HG02588 (cell line): ENCODE data around the gene PTGR2.
"Not testable (repeated sequence)": the region's sequence is repeated elsewhere in the genome, so short reads cannot be mapped to it uniquely, and the experiment has no call there.

Experiments used
- ATAC-seq: cut with Tn5 transposase; IDR thresholded peaks from one replicate; pipeline ENCODE4 v1.9.1; 2021; ENCODE audit warnings: mild to moderate bottlenecking, moderate library complexity; ENCODE audit not compliant: unreplicated experiment

The PTGR2 gene

DNA sequence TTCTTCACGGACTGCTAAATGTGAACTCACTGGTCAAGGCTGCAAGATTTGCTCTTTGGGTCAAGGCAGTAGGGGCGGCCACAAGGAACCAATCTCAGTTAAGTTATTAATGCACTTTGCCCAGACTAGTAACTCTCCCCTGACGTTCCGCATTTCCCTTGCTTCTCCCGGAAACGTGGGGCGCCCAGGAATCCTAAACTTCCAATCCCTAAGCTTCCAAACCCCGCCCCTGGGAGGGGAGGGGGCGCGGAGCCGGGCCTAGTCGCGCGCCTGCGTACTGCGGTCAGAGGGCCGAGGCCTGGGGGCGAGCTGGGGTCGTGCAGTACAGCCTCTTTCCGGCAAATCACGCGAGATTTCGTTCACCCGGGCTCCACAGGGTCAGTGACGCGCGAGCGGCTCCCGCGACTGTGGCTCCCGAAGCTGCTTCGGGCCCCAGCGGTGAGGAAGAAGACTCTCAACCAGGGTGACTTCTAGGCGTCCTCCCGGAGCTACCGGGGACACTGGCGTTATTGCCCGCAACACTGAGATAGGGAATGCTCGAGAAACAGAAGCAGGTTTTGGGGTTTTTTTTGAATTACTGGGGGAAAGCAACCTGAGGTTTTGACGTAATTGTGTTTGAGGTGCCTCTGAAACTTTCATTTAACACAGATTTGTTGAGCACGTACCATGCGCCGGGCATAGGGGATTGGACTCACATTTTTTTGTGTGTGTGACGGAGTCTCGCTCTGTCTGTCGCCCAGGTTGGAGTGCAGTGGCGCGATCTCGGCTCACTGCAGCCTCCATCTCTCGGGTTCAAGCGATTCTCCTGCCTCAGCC, at the start of gene PTGR2:
Gene PTGR2 (plus strand): TSS at position 265 of the 816 bp plus-strand sequence. CDS start 7,032 bp downstream, outside the sequence.
- peak; percentile 84 for ATAC-seq

DNA sequence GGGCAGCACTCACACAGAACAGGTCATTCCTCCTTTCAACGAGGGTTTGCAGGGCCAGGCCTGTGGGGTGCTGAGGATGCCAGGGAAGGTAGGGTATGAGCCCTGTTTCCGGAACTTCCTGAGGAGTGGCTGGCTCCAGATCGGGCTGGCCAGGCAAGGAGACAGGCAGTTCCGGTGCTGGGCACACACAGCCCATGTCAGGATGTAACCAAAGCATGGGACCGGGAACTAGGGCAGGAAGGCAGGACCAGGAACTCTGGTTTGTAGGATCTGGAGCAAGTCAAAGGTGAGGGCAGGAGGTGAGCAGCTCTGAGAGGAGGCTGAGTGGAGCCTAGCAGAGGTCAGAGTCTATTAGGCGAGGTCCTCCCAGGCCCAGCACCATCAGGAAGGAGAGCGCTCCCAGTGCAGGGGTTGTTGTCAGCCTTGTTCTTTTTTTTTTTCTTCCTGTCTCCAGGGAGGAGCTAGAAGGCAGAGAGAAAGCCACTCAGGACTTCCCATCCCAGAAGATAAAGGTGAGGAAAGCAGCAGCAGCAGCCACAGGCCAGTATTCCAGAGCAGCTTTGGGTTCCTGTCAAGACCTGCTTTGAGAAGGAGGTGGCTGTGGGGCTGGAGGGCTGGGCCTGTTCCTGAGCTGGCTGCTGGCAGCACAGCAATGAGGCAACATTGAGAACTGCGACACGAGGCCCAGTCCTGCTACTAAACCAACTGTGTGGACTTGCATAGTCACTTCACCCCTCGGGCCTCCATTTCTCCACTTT, 49.0 kb upstream of the PTGR2 start:
- no peak for ATAC-seq

DNA sequence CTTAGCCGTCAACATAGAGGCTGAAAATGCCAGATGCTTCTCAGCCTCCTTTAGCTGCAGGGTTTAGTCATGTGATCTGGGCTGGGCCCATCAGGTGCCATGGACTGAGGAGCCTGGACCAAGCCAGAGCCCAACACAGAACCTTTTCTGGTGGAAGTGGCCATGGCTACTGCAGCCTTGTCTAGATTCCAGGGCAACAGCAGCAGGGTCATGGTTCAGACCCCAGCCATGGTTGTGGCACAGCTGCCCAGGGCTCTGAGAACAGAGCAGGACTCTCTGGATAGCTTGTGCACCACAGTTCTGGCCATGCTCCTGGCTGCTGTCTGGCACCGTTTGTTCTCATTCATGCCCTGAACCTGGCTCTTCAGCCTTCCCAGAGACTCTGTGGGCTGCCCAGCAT, 47.0 kb upstream of the PTGR2 start:
- ATAC-seq: no peak

DNA sequence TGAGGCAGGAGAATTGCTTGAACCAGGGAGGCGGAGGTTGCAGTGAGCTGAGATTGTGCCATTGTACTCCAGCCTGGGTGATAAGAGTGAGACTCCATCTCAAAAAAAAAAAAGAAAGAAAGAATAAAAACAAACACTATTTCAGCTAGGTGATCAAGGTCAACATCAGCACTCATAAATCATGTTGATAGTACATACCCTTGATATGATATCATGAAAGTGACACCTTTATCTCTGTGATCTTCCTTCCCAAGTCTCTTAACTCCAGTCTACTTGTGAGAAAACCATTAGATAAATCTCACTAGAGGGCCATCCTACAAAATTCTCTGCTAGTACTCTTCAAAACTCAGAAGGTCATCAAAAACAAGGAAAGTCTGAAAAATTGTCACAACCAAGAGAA, 44.2 kb upstream of the PTGR2 start:
- ATAC-seq: no peak

- ATAC-seq: no peak
Measured at GRCh38 chr14:73809391-73809790, 42.2 kb upstream of the PTGR2 start.

- no peak for ATAC-seq
Measured at GRCh38 chr14:73810478-73811163, 41.0 kb upstream of the PTGR2 start.

- ATAC-seq: no peak
Measured at GRCh38 chr14:73811164-73811503, 40.5 kb upstream of the PTGR2 start.

- no peak for ATAC-seq
Measured at GRCh38 chr14:73814153-73814552, 37.5 kb upstream of the PTGR2 start.

- ATAC-seq: no peak
Measured at GRCh38 chr14:73815849-73816248, 35.8 kb upstream of the PTGR2 start.

GRCh38 chr14:73816393-73816816, 35.2 kb upstream of the PTGR2 start:
- no peak for ATAC-seq

DNA sequence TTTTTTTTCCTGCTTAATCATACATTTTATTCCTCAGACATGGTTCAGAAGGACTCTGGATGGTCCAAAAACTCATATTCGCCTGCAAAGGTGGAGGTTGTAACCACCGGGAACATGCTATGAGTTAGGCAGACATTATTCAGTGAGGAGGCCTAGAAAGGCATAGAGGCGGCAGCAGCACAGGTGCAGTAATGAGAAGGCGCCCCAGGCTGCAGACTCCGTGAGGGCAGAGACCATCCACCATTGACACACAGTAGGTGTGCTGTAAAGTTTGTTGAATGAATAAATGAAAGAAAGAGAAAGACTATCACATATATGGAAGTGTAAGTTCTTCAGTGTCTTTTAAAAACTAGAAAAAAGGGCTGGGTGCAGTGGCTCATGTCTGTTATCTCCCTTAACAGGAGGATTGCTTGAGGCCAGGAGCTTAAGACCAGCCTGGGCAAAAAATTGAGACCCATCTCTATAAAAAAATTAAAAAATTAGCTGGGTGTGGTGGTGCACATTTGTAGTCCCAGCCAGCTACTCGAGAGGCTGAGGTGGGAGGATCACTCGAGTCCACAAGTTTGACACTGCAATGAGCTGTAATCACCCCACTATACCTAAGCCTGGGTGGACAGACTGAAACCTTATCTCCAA, 34.5 kb upstream of the PTGR2 start:
- no peak for ATAC-seq

DNA sequence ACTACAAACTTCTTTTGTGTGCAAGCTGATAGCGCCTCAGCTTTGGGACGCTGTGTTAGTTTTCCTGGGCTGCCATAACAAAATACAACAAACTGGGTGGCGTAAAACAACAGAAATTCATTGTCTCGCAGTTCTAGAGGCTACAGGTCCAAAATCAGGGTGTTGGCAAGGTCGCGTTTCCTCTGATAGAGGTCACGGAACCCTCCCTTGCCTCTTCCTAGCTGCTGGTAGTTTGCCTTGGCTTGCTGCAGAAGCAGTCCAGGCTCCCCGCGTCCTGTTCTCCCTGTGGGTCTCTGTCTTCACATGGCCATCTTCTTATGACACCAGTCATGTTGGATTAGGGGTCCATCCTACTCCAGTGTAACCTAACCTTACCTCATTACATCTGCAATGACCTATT, 32.8 kb upstream of the PTGR2 start:
- ATAC-seq: no peak

DNA sequence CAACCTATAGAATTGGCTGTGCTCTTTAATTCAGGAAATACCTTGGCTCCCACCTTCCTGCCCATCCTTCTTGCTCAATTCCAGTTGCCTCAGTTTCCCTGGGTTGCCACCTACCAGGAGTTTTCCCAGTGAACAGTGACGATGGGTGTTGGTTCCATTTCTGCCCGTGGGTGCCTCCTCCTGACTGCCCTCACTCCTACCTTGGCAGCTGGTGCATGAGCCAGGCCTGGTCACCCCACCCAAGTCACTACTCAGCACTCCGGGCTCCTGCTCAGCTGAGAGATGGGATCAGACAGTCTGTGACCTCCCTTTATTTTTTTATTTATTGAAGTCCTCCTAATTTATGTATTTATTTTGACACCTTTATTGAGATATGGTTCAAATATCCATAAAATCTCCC, 31.0 kb upstream of the PTGR2 start:
- no peak for ATAC-seq

- no peak for ATAC-seq
Measured at GRCh38 chr14:73823339-73823885, 28.2 kb upstream of the PTGR2 start.

DNA sequence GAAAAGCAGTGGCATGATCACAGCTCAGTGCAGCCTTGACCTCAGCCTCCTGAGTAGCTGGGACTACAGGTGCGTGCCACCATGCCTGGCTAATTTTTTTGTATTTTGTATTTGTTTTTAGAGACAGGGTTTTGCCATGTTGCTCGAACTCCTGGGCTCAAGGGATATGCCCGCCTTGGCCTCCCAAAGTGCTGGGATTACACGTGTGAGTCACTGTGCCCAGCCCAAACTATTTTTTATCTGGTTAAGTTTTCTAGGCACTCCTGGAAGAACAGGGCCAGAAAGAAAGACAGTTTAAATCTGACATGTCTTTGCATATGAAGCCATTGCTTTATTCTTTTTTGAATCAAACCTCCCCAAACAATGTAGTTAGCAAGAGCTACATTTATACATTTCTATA, 27.5 kb upstream of the PTGR2 start:
- ATAC-seq: no peak

GRCh38 chr14:73824536-73824935, 27.1 kb upstream of the PTGR2 start:
- ATAC-seq: no peak

DNA sequence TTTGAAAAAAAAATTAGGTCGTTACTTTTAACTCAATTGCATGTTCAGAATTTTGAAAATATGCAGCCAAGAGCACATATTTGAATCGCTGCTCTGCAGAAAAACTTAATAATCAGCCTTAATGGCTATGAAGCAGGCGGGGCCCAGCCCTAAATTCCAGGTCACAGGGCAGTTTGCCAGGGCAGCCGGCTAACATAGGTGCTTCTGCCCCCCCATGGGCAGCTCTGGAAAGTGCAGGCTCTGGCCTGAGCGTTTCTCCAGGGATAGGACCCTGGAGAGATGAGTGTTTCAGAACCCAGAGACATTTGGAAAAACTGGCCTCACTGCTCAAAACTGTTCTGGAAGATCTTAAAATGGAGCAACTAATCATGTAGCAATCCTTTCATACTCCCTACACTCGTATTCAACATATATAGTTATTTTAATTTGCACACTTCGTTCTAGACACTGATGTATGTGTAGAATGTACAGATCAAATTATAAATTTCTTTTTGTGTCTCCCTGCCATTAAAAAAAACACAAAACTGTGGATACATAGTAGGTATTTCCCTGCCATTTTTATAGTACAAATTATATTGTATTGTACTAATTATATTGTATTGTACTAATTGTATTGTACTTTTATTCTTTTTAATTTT, 26.0 kb upstream of the PTGR2 start:
- no peak for ATAC-seq

- ATAC-seq: not testable (repeated sequence)
Measured at GRCh38 chr14:73827190-73827589, 24.4 kb upstream of the PTGR2 start.

GRCh38 chr14:73829071-73829470, 22.6 kb upstream of the PTGR2 start:
- no peak for ATAC-seq
